ENCODE data around the gene ZNF207.
"Not testable (repeated sequence)": the region's sequence is repeated elsewhere in the genome, so short reads cannot be mapped to it uniquely, and the experiment has no call there.

Gene ZNF207

DNA sequence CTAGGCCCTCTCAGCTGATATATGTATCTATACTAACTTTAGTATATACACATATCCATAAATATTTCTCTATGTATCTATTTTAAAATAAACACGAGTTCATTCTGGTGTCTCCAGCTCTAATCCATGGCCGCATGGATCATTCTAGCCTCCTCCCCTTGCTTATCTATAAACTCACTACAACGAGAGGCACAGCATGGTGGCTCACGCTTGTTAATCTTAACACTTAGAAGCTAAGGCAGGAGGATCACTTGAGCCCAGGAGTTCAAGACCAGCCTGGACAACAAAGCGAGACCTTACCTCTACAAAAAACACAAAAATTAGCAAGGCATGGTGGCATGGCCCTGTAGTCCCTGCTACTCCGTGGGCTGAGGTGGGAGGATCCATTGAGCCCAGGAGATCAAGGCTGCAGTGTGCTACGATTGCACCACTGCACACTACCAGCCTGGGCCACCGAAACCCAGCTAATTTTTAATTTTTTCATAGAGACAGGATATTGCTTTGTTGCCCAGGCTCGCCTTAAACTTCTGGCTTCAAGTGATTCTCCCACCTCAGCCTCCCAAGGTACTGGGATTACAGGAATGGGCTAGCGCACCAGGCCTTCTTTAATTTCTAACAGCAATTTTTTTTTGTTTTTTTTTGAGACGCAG, 3.9 kb upstream of the ZNF207 start:
- DNase-seq (ENCODE audit: low read depth), result no peak
- TF ChIP-seq, protein P1, sequence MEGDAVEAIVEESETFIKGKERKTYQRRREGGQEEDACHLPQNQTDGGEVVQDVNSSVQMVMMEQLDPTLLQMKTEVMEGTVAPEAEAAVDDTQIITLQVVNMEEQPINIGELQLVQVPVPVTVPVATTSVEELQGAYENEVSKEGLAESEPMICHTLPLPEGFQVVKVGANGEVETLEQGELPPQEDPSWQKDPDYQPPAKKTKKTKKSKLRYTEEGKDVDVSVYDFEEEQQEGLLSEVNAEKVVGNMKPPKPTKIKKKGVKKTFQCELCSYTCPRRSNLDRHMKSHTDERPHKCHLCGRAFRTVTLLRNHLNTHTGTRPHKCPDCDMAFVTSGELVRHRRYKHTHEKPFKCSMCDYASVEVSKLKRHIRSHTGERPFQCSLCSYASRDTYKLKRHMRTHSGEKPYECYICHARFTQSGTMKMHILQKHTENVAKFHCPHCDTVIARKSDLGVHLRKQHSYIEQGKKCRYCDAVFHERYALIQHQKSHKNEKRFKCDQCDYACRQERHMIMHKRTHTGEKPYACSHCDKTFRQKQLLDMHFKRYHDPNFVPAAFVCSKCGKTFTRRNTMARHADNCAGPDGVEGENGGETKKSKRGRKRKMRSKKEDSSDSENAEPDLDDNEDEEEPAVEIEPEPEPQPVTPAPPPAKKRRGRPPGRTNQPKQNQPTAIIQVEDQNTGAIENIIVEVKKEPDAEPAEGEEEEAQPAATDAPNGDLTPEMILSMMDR (conservative IDR thresholded peaks at IDR 0.05; ENCODE audit: low read depth, low read length), result no peak
- H3K4me3 ChIP-seq (ENCODE audit: low read depth, low read length), result no peak overlapping the region

DNA sequence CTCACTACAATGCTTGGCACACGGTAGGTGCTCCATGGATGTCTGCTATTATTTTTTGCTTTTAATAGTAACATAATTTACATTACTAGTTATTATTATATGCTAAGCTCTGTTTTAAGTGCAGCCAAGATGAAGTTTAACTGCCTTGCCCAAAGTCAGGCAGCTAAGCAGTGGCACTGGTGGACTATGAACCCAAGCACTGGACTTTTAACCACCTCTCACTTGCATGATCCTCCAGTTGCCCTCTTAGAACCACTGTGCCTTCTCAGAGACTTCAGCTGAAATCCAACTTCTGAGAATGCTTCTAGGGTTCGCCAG, 1.5 kb upstream of the ZNF207 start:
- TF ChIP-seq, protein P1 (conservative IDR thresholded peaks at IDR 0.05; ENCODE audit: low read depth, low read length), result no peak
- no peak for DNase-seq (ENCODE audit: low read depth)
- H3K4me3 ChIP-seq (ENCODE audit: low read depth, low read length), result no peak overlapping the region

DNA sequence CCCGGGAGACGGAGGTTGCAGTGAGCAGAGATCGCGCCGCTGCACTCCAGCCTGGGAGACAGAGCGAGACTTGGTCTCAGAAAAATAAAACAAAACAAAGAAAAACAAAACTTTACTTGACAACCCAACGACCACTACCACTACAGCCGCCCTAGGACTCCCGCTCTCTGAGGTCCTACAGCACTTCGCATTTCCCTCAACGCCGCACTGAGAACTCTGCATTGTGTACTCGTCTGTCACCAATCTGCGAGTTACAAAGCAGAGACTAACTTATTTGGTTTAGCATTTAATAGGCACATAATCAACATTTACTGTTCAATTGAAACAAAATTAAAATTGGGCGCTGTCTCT, 479 bp upstream of the ZNF207 start:
- TF ChIP-seq, protein P1 (conservative IDR thresholded peaks at IDR 0.05; ENCODE audit: low read depth, low read length), result no peak
- peak overlapping the region; percentile 79 for H3K4me3 ChIP-seq (ENCODE audit: low read depth, low read length)
- peak; percentile 25 for DNase-seq (ENCODE audit: low read depth)

DNA sequence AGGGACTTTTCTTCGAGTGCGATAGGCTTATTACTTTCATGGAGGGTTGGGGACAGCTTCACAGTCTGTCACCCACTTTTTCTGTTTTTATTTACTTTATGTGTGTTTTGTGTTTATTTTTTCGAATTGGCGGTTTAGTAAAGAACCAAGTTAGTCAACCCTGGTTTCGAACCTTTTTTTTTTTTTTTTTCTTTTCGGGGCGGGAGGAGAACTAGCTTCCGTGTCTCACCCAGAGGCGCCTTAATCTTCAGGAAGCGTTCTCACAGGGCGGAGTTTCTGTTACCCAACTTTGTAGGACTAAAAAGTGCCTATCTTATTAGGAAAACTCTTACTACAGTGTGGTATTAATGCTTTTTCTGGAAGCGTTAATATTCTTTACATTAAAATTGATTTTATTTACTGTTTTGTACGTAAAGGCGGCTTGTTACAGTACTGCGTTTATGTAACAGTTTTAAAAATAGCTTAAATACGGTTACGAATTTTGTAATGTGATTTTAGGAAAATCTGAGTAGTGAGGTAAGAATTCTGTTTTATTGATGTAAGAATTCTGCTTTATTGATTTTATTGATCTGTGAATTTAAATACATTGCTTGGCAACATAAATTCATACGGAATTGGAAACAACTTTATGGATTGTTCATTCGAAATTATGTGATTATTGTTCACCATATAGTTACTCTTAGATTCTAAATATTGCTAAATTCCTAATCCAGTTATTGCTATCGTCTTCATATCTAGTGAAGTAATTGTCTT, 885 bp downstream of the ZNF207 start:
- peak; percentile 80 for DNase-seq (ENCODE audit: low read depth)
- TF ChIP-seq, protein P1 (conservative IDR thresholded peaks at IDR 0.05; ENCODE audit: low read depth, low read length), result no peak
- peak overlapping the region; percentile 79 for H3K4me3 ChIP-seq (ENCODE audit: low read depth, low read length)

DNA sequence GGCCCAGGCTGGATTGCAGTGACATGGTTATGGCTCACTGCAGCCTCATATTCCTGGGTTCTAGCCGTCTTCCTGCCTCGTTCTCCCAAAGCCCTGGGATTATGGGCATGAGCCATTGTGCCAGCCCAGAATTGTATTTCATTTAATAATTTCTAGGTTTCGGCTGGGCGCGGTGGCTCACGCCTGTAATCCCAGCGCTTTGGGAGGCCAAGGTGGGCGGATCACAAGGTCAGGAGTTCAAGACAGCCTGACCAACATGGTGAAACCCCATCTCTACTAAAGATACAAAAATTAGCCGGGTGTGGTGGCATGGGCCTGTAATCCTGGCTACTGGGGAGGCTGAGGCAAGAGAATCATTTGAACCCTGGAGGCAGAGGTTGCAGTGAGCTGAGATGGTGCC, 2.8 kb downstream of the ZNF207 start:
- H3K4me3 ChIP-seq (ENCODE audit: low read depth, low read length), result peak overlapping the region; percentile 79

DNA sequence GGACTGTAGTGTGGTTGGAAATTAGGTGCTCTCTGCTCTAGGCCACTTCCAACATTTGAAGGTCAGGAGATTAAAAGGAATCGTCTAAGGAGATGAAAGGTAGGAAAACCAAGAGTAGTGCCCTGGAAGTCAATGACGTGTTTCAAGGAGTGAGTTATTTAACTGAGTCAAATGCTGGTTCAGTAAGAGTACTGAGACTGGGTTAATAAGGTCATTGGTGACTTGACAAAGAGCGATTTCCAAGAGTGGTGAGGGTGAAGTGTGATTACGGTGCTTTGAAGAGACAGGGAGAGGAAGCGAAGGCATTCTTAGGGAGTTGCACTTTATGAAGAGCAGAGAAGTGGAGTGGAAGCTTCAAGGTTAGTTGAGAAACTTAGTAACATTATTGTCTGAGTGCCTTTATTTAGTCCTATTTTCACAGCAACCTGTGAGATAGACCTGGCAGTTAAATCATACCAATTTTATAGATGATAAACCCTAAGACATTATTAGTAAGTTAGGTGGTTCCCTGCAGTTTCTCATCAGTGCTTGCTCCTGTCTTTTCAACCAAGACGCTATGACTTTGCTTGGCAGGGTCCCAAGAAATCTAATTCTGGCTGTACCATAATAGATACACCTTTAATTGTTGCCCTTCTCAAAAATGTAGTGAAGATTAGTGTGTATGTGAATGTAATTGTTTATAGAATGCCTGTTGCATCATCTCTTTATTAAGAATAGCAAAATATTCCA, 5.9 kb downstream of the ZNF207 start:
- DNase-seq (ENCODE audit: low read depth), result peak; percentile 21
- no peak overlapping the region for H3K4me3 ChIP-seq (ENCODE audit: low read depth, low read length)
- TF ChIP-seq, protein P1 (conservative IDR thresholded peaks at IDR 0.05; ENCODE audit: low read depth, low read length), result no peak

More for the DNA sequence above, 2.8 kb downstream of the ZNF207 start:
- DNase-seq (ENCODE audit: low read depth), result not testable (repeated sequence)

DNA sequence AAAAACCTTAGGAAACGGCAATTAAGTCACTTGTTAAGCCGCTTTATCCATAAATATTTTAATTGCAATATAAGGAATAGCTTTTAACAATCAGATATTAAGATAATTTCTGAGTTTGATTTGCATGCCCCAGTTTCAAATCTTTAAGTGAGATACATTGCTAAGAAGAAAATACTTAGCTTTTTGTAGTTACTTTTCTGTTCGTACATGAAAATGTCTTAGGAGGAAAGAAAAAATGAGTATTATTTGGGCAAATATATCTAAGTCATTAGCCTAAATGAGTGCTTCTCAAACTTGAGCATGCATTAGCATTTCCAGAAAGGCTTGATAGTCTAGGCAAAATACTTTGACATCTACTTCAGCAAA, 6.4 kb downstream of the ZNF207 start:
- TF ChIP-seq, protein P1 (conservative IDR thresholded peaks at IDR 0.05; ENCODE audit: low read depth, low read length), result no peak
- H3K4me3 ChIP-seq (ENCODE audit: low read depth, low read length), result no peak overlapping the region
- no peak for DNase-seq (ENCODE audit: low read depth)
